Keratinocyte (primary cell): ENCODE results near the gene PTPRN2.

ENCODE experiments used
- EZH2 ChIP-seq: IDR thresholded peaks from one replicate; pipeline ENCODE4 v1.6.1; 2012; ENCODE audit warnings: inconsistent platforms, mild to moderate bottlenecking, low read length, moderate library complexity
- TF ChIP-seq, protein P1 (sequence below), 3 experiments: IDR thresholded peaks in 1 of 3; conservative IDR thresholded peaks in 1 of 3; optimal IDR thresholded peaks in 1 of 3; 2 replicates in 2 of 3; 3 replicates in 1 of 3; pipeline versions ENCODE3 to v1.5.1; 2011; ENCODE audit warnings: low read length in 3 of 3, mild to moderate bottlenecking in 3 of 3, moderate library complexity in 2 of 3, control low read depth in 1 of 3, inconsistent platforms in 1 of 3; ENCODE audit not compliant: insufficient read depth in 2 of 3; ENCODE audit errors: extremely low read depth in 1 of 3

DNA sequence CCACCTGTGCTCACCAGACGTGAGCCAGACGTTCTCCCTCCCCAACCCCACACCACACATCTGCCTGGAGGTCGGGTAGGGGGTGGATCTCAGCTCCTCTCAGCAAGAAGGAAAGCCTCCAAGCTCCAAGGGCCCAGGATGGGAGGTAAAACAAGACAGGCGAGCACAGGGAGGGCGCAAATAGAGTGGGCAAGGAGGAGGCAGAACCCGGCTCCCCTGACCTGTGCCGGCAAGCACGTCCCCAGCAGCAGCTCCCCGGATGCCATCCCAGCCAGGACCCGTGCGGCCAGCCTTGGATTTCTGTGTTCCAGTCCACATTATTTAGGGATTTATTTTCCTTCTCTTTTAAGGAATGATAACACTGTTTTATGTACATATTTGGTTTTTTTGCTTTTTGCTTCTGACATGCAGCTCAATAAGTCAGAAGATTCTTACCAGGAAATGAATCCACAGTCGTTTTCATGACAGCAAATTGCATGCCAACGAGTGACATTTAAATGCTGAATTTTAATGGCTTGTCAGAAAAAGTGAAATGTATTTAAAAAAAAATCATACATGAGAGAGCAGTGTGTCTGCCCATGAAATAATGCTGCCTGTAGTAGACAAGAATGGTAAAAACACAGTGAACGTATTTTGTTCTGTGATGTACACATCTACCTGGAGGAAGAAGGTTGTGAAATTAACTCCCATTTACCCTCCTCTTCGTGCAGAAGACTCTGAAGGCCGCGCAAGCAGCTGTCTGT is 276.5 kb downstream of the PTPRN2 start:
- TF ChIP-seq, protein P1, sequence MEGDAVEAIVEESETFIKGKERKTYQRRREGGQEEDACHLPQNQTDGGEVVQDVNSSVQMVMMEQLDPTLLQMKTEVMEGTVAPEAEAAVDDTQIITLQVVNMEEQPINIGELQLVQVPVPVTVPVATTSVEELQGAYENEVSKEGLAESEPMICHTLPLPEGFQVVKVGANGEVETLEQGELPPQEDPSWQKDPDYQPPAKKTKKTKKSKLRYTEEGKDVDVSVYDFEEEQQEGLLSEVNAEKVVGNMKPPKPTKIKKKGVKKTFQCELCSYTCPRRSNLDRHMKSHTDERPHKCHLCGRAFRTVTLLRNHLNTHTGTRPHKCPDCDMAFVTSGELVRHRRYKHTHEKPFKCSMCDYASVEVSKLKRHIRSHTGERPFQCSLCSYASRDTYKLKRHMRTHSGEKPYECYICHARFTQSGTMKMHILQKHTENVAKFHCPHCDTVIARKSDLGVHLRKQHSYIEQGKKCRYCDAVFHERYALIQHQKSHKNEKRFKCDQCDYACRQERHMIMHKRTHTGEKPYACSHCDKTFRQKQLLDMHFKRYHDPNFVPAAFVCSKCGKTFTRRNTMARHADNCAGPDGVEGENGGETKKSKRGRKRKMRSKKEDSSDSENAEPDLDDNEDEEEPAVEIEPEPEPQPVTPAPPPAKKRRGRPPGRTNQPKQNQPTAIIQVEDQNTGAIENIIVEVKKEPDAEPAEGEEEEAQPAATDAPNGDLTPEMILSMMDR (optimal IDR thresholded peaks at IDR 0.05 in 1 of 3, IDR thresholded peaks at IDR 0.05 in 1 of 3, conservative IDR thresholded peaks at IDR 0.05 in 1 of 3; ENCODE audit: extremely low read depth in 1 of 3, insufficient read depth in 2 of 3, low read length in 3 of 3) = no peak
- TF ChIP-seq EZH2 = no peak
